Fibroblast of villous mesenchyme (primary cell): ENCODE measurements around the gene SEMA4C. TPM values are rescaled to one million over a fixed set of nuclear protein-coding genes. Genes with fewer than 3 reads are reported as not detected.

Experiments
- DNase-seq: peaks from one replicate; pipeline ENCODE4 v3.0.0-alpha.2; 2010; ENCODE audit warnings: low read depth
- H3K4me3 ChIP-seq: 2 replicates; pipeline ENCODE4 v1.5.1; 2011; ENCODE audit warnings: low read depth, mild to moderate bottlenecking, low read length
- total RNA-seq: library from RNA; depleted of rRNA; stranded (reverse); fragments of >200 nt; gene quantifications from 2 replicates; pipeline ENCODE4 v1.2.3, GENCODE V29; 2012
- TF ChIP-seq, protein P1 (sequence below): IDR thresholded peaks from 2 replicates; pipeline ENCODE4 v1.5.1; 2012; ENCODE audit warnings: low read depth, mild to moderate bottlenecking, low read length; ENCODE audit not compliant: insufficient read depth

Gene SEMA4C
- total RNA-seq, 1 donor: 16.4 TPM

DNA sequence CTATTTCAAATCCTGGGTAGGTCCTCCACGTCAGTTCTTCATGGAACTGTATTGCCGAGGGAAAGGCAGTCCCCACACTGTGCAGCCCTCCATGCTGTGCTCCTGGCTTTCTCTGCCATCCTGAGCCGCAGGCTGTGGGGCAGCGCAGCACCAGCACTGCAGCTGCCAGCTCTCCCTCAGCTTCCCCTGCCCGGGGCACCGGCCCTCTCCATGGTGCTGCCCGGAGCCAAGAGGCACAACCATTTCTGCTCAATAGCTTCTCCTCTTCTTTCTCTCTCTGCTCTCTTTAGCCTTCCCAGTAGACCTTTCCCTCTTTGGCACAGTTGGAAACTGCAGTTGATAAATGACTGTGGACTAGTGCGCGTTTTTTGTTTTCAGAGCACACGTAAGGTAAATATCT is 38.2 kb downstream of the SEMA4C start:
- TF ChIP-seq, protein P1, sequence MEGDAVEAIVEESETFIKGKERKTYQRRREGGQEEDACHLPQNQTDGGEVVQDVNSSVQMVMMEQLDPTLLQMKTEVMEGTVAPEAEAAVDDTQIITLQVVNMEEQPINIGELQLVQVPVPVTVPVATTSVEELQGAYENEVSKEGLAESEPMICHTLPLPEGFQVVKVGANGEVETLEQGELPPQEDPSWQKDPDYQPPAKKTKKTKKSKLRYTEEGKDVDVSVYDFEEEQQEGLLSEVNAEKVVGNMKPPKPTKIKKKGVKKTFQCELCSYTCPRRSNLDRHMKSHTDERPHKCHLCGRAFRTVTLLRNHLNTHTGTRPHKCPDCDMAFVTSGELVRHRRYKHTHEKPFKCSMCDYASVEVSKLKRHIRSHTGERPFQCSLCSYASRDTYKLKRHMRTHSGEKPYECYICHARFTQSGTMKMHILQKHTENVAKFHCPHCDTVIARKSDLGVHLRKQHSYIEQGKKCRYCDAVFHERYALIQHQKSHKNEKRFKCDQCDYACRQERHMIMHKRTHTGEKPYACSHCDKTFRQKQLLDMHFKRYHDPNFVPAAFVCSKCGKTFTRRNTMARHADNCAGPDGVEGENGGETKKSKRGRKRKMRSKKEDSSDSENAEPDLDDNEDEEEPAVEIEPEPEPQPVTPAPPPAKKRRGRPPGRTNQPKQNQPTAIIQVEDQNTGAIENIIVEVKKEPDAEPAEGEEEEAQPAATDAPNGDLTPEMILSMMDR: no peak
- DNase-seq: no peak

DNA sequence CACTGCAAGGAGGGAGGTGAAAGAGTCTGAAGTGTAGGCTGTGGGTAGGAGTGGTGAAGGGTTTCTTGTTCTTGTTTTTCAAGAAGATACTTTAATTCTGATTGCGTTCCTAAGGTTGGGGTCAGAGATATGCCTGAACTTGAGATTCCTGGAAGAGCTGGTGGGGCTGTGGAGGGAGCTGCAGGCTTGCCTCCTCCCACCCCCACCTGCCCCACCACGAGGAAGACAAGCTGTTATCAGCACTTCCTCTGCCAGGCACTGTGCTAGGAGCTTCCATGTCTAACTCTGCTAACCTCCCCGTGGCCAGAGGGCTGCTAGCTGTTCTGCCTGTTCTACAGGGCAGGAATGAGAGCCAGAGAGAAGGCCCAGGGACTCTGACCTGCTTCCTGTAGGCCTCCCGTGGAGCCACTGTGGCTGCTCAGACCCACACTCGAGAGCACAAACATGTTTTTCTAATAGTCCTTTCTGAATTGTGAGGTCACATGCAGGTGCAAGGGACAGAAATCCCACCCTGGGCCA is 39.8 kb downstream of the SEMA4C start:
- TF ChIP-seq, protein P1: no peak
- H3K4me3 ChIP-seq: no peak overlapping the region
- DNase-seq: no peak

More for the DNA sequence above, 38.2 kb downstream of the SEMA4C start:
- H3K4me3 ChIP-seq: no peak overlapping the region

GRCh38 chr2:96828874-96829273 is 41.0 kb downstream of the SEMA4C start:
- TF ChIP-seq, protein P1: no peak
- no peak overlapping the region for H3K4me3 ChIP-seq
- no peak for DNase-seq

DNA sequence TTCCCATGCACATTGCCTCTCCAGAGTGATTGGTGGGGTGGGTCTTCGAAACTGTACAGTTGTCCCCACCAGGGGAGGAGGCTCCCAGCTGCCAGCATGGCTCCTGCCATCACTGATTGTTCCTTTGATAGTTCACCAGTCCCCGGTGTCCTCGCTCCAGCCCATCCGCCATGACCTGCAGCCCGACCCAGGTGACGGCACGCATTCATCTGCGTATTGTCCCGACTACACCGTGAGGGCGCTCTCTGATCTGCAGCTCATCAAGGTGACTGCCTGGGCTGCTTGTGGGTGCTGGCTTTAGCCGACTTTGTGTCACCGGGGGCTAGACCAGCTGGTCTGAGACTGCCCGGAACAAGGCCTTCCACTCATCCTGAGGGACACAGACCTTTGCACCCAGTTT is 41.4 kb downstream of the SEMA4C start:
- DNase-seq: no peak
- no peak overlapping the region for H3K4me3 ChIP-seq
- TF ChIP-seq, protein P1: no peak

GRCh38 chr2:96826546-96827278 is 43.2 kb downstream of the SEMA4C start:
- TF ChIP-seq, protein P1: no peak
- DNase-seq: no peak
- H3K4me3 ChIP-seq: no peak overlapping the region

GRCh38 chr2:96825057-96825456 is 44.8 kb downstream of the SEMA4C start:
- H3K4me3 ChIP-seq: no peak overlapping the region
- no peak for DNase-seq
- TF ChIP-seq, protein P1: no peak
